HCT116 (cell line): ENCODE data around the gene AMMECR1.

Experiments used
- CEBPB ChIP-seq: IDR thresholded peaks from 2 replicates; pipeline ENCODE4 v1.6.1; 2012; ENCODE audit warnings: low read depth
- CTCF ChIP-seq, 3 experiments: fragments of 200-600 bp in 1 of 3; sonication (generic) in 1 of 3; IDR thresholded peaks in 2 of 3; conservative IDR thresholded peaks in 1 of 3; 2 replicates each; pipeline ENCODE4 v1.5.1; 2012 to 2017; ENCODE audit warnings: low read depth in 2 of 3, low read length in 2 of 3, antibody characterized with exemption in 1 of 3, borderline replicate concordance in 1 of 3, control low read depth in 1 of 3, mild to moderate bottlenecking in 1 of 3, mixed read lengths in 1 of 3, mixed run types in 1 of 3, moderate library complexity in 1 of 3; ENCODE audit not compliant: insufficient read depth in 1 of 3
- EZH2 ChIP-seq: fragments of 200-600 bp; sonication (generic); IDR thresholded peaks from 2 replicates; pipeline ENCODE4 v1.6.1; 2017; ENCODE audit warnings: antibody characterized with exemption, mixed run types
- MAX ChIP-seq: IDR thresholded peaks from 2 replicates; pipeline ENCODE4 v1.6.1; 2012
- POLR2A ChIP-seq: IDR thresholded peaks from 2 replicates; pipeline ENCODE4 v1.7.0; 2011; ENCODE audit warnings: borderline replicate concordance; ENCODE audit not compliant: insufficient read depth, insufficient read length; ENCODE audit errors: extremely low read depth
- POLR2AphosphoS5 ChIP-seq: IDR thresholded peaks from 2 replicates; pipeline ENCODE4 v1.6.1; 2011; ENCODE audit warnings: mild to moderate bottlenecking, low read depth, low read length, moderate library complexity
- RAD21 ChIP-seq: IDR thresholded peaks from 2 replicates; pipeline ENCODE4 v1.6.1; 2012; ENCODE audit warnings: low read depth, mild to moderate bottlenecking
- SP1 ChIP-seq: IDR thresholded peaks from 2 replicates; pipeline ENCODE4 v1.6.1; 2012; ENCODE audit warnings: low read depth
- TCF7L2 ChIP-seq: IDR thresholded peaks from 2 replicates; pipeline ENCODE4 v1.7.0; 2011; ENCODE audit warnings: borderline replicate concordance, inconsistent platforms; ENCODE audit not compliant: insufficient read depth, insufficient read length; ENCODE audit errors: extremely low read depth
- YY1 ChIP-seq: IDR thresholded peaks from 2 replicates; pipeline ENCODE4 v1.6.1; 2011; ENCODE audit warnings: low read length, low read depth, moderate library complexity, mild to moderate bottlenecking; ENCODE audit not compliant: insufficient replicate concordance; ENCODE audit errors: extremely low read depth
- ZFX ChIP-seq: fragments of 450-650 bp; IDR thresholded peaks from 2 replicates; pipeline ENCODE4 v1.6.1; 2017

GRCh38 chrX:110251526-110251925 is 66.4 kb downstream of the AMMECR1 start:
- TF ChIP-seq POLR2A (no peak), ZFX (no peak), CTCF (IDR thresholded peaks at IDR 0.05 in 2 of 3, conservative IDR thresholded peaks at IDR 0.05 in 1 of 3; ENCODE audit: borderline replicate concordance in 1 of 3, insufficient read depth in 1 of 3, low read depth in 2 of 3, low read length in 2 of 3) (no peak), CEBPB (no peak), SP1 (no peak), POLR2AphosphoS5 (no peak), YY1 (no peak), EZH2 (no peak), MAX (no peak), TCF7L2 (no peak), RAD21 (no peak)
